Osteocyte (in vitro differentiated cells): Measurements from ENCODE around the gene DNAJC16. TPM values are rescaled to one million over a fixed set of nuclear protein-coding genes. Genes with fewer than 3 reads are reported as not detected.
"Not testable (repeated sequence)": the region's sequence is repeated elsewhere in the genome, so short reads cannot be mapped to it uniquely, and the experiment has no call there.

Source experiments
- DNase-seq: peaks from one replicate; pipeline ENCODE4 v3.0.0; 2021; ENCODE audit warnings: mixed read lengths; ENCODE audit not compliant: unreplicated experiment; ENCODE audit errors: extremely low spot score
- H3K27ac Mint-ChIP-seq: one replicate; pipeline ENCODE4 v1.8.0; 2021; ENCODE audit warnings: mild to moderate bottlenecking, mixed read lengths; ENCODE audit not compliant: unreplicated experiment
- H3K27me3 Mint-ChIP-seq: one replicate; pipeline ENCODE4 v1.8.0; 2021; ENCODE audit warnings: mixed read lengths; ENCODE audit not compliant: unreplicated experiment
- H3K36me3 Mint-ChIP-seq: one replicate; pipeline ENCODE4 v1.8.0; 2021; ENCODE audit warnings: mixed read lengths; ENCODE audit not compliant: unreplicated experiment
- H3K4me1 Mint-ChIP-seq: one replicate; pipeline ENCODE4 v1.8.0; 2021; ENCODE audit warnings: mixed read lengths; ENCODE audit not compliant: unreplicated experiment
- H3K4me3 Mint-ChIP-seq: one replicate; pipeline ENCODE4 v1.8.0; 2021; ENCODE audit warnings: mild to moderate bottlenecking, moderate library complexity, mixed read lengths; ENCODE audit not compliant: unreplicated experiment
- H3K9me3 Mint-ChIP-seq: one replicate; pipeline ENCODE4 v1.8.0; 2021; ENCODE audit warnings: mixed read lengths; ENCODE audit not compliant: unreplicated experiment
- total RNA-seq: library from RNA; stranded (reverse); gene quantifications from 2 replicates; pipeline ENCODE4 v1.2.1, GENCODE V29; 2021
- TF ChIP-seq, protein P1 (sequence below): fragments of 200-600 bp; sonication (generic); IDR thresholded peaks from 2 replicates; pipeline ENCODE4 v1.5.0; 2021; ENCODE audit warnings: antibody characterized with exemption, mild to moderate bottlenecking, moderate library complexity

DNAJC16 gene
- total RNA-seq, 1 donor from 2014 or later: 20.8 TPM

DNA sequence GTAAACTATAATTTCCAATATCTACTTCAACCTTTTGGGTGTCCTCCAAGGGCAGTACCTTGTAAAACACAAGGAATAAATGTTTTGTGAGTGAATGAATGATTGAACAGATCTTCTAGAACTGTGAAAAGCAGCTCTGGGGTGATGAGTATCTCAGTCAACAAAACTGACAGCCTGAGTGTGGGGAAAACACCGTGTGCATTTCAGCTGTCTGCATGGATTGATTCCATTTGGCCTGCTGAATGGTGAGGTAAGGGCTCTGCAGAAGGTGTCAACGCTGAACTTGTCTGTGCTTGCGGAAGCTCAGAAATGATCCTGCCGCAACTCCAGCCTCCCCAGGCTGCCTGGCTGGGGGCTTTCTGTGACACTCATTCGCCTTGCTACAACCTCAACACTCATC, 65.6 kb downstream of the DNAJC16 start:
- TF ChIP-seq, protein P1, sequence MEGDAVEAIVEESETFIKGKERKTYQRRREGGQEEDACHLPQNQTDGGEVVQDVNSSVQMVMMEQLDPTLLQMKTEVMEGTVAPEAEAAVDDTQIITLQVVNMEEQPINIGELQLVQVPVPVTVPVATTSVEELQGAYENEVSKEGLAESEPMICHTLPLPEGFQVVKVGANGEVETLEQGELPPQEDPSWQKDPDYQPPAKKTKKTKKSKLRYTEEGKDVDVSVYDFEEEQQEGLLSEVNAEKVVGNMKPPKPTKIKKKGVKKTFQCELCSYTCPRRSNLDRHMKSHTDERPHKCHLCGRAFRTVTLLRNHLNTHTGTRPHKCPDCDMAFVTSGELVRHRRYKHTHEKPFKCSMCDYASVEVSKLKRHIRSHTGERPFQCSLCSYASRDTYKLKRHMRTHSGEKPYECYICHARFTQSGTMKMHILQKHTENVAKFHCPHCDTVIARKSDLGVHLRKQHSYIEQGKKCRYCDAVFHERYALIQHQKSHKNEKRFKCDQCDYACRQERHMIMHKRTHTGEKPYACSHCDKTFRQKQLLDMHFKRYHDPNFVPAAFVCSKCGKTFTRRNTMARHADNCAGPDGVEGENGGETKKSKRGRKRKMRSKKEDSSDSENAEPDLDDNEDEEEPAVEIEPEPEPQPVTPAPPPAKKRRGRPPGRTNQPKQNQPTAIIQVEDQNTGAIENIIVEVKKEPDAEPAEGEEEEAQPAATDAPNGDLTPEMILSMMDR: no peak
- Mint-ChIP-seq H3K9me3 (no peaks in the 10 kb centered on the region), H3K27me3 (peaks cover 8% of the 10 kb centered on the region), H3K27ac (no peak overlapping the region), H3K36me3 (no peaks in the 10 kb centered on the region), H3K4me1 (peaks cover 2% of the 10 kb centered on the region), H3K4me3 (no peak overlapping the region)
- no peak for DNase-seq

DNA sequence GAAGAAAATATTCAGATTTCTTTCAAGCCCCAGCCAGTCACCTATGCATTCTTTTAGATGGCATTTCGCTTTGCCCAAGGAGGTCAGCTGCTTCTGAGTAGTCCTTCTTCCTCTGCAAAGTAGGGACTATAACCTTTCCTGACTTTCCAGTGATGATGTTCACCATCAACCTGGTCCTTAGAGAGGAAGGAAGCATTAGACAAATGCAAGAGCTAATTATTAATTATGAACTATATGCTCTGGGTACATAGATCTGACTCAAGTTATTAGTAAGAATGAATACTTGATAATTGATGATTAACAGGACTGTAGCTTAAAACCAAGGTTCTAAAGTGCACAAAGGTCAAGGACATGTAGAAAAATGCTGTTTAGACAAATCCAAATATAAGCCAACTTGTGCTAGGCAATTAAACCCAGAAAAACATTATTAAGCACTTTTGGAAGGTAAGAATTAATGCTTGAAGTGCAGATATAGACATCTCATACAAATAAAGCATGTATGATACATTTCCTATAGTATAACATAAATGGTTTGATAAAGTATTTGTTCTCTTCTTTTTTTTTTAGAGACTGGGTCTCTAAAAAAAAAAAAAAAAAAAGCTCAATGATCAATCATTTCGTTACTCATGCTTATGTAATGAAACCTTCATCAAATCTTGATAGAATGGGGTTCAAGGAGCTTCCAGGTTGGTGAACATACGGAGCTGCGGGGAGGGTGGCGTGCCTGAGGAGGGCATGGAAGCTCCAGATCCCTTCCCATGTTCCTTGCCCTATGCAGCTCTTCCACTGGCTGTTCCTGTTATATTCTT, 69.4 kb downstream of the DNAJC16 start:
- Mint-ChIP-seq H3K27me3 (peaks cover 22% of the 10 kb centered on the region), H3K27ac (no peak overlapping the region), H3K9me3 (no peaks in the 10 kb centered on the region), H3K36me3 (no peaks in the 10 kb centered on the region), H3K4me3 (no peak overlapping the region), H3K4me1 (peaks cover 2% of the 10 kb centered on the region)
- TF ChIP-seq, protein P1: no peak
- no peak for DNase-seq

DNA sequence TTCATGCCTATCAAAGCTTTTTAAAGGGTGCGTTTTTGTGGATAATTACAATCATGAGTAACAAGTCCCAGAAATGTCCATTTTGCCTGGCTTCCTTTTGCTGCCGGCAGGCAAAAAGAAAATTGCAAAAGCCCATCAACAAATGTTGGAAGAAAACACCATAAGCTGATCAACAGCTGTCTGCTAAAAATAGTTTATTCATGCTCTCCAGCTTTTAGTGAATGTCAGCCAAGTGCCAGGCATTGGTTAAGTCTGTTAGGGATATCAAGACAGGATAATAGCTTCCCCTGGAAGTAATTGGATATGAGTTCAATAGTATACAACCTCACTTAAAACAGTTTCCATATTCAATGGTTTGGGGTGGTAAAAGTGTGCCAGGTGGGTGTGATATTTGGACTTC, 71.8 kb downstream of the DNAJC16 start:
- H3K9me3 Mint-ChIP-seq: no peaks in the 10 kb centered on the region

DNA sequence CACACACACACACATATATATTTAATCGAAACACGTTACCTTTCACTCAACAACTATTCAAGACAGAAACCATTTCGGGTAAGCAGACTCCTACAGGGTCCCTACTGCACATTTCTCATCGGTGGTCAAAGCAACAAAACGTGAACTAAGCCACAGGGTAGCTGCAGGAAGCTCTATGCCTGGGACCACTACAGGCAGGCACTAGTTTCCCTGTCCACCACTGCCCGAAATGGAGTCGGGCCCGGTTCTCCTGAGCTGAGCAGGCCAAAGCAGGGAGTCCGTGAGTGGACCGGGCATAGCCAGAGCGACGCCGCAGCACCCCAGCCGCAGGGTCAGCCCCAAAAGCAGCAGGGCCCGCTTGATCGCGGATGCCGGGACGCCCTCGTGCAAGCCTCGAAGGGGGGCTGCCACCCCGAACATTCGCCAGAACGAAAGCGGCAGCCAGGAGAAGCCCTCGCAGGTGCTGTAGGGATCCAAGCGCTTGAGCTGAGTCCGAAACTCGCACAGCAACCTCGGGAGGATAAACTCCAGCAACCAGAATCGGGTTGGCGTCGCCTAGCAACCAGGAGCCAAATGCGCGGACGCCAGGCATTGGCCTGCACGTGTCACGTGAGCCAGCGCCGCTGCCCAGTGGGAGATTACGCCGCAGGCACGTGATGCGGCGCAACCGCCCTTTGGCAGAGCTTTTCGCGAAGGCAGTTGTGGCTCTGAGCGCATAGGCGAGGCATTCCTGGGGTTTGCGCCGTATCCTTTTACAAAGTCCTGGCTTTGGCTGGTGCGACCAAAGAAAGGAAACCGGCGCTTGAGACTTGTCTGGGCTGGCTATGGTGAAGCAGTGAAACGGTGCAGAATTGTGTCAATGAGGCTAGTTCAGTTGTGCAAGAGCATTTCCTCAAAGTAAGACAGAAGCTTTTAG, 76.7 kb downstream of the DNAJC16 start:
- Mint-ChIP-seq H3K4me3 (peak overlapping the region; percentile 81), H3K9me3 (peaks cover 5% of the 10 kb centered on the region), H3K27ac (peak overlapping the region; percentile 87), H3K4me1 (peaks cover 13% of the 10 kb centered on the region), H3K36me3 (peaks cover 2% of the 10 kb centered on the region), H3K27me3 (peaks cover 17% of the 10 kb centered on the region)
- peak; percentile 98 for DNase-seq
- TF ChIP-seq, protein P1: no peak

More for the DNA sequence above, 71.8 kb downstream of the DNAJC16 start:
- no peak for DNase-seq
- no peak overlapping the region for H3K27ac Mint-ChIP-seq
- TF ChIP-seq, protein P1: no peak
- H3K36me3 Mint-ChIP-seq: no peaks in the 10 kb centered on the region
- H3K27me3 Mint-ChIP-seq: peaks cover 22% of the 10 kb centered on the region
- no peak overlapping the region for H3K4me3 Mint-ChIP-seq
- H3K4me1 Mint-ChIP-seq: peaks cover 11% of the 10 kb centered on the region

DNA sequence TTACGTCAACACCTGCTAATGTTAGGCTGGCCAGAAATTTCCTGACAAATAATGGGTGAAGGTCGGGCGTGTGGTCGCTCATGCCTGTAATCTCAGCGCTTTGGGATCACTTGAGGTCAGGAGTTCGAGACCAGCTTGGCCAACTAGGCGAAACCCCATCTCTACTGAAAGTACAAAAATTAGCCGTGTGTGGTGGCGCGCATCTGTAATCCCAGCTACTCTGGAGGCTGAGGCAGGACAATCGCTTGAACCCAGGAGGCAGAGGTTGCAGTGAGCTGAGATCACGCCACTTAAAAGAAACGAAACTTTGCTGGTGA, 77.3 kb downstream of the DNAJC16 start:
- H3K27me3 Mint-ChIP-seq: peaks cover 12% of the 10 kb centered on the region
- H3K9me3 Mint-ChIP-seq, DNase-seq, H3K36me3 Mint-ChIP-seq: not testable (repeated sequence)
- H3K4me3 Mint-ChIP-seq: peak overlapping the region; percentile 81
- peak overlapping the region; percentile 87 for H3K27ac Mint-ChIP-seq
- H3K4me1 Mint-ChIP-seq: peaks cover 13% of the 10 kb centered on the region

DNA sequence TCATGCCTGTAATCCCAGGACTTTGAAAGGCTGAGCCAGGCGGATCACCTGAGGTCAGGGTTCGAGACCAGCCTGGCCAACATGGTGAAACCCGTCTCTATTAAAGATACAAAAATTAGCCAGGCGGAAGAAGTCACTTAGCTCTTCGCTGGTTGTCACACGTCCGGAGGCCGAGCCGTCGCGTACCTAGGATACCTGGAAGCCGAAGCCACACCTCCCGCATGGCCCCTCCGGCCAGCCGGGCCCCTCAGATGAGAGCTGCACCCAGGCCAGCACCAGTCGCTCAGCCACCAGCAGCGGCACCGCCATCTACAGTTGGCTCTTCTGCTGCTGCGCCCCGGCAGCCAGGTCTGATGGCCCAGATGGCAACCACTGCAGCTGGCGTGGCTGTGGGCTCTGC, 77.8 kb downstream of the DNAJC16 start:
- not testable (repeated sequence) for H3K9me3 Mint-ChIP-seq, DNase-seq, H3K36me3 Mint-ChIP-seq, H3K27me3 Mint-ChIP-seq
- H3K27ac Mint-ChIP-seq: peak overlapping the region; percentile 87
- peaks cover 13% of the 10 kb centered on the region for H3K4me1 Mint-ChIP-seq
- peak overlapping the region; percentile 4 for H3K4me3 Mint-ChIP-seq
